Measurements from ENCODE around the gene APC2. TPM values are rescaled to one million over a fixed set of nuclear protein-coding genes. Genes with fewer than 3 reads are reported as not detected.
A peak's percentile ranks its signal among the peaks of the same experiment; 100 is the strongest.
"Not testable (repeated sequence)": the region's sequence is repeated elsewhere in the genome, so short reads cannot be mapped to it uniquely, and the experiment has no call there.

Gene APC2
- total RNA-seq, 4 donors from 2014 or later = under 0.01 TPM; not detected in 3

- peaks cover 0 to 58% (median 0%) of the 10 kb centered on the region in 4 donors for H3K27me3 ChIP-seq
- TF ChIP-seq POLR2A (IDR thresholded peaks at IDR 0.05) = no peak
- no peak overlapping the region for H3K27ac ChIP-seq
- H3K4me1 ChIP-seq = peaks cover 17 to 29% (median 22%) of the 10 kb centered on the region in 3 donors
- 59 to 62% methylated on average over 4 to 6 of the region's 8 CpGs for WGBS, 2 donors
- H3K9me3 ChIP-seq = no peaks in the 10 kb centered on the region
- intact Hi-C loops (cut with DNase I) = no loop called here
- H3K4me3 ChIP-seq = no peak overlapping the region
- H3K36me3 ChIP-seq = no peaks in the 10 kb centered on the region
- no peak for DNase-seq
Observed at GRCh38 chr19:1516395-1516753, 66.5 kb downstream of the APC2 start.

DNA sequence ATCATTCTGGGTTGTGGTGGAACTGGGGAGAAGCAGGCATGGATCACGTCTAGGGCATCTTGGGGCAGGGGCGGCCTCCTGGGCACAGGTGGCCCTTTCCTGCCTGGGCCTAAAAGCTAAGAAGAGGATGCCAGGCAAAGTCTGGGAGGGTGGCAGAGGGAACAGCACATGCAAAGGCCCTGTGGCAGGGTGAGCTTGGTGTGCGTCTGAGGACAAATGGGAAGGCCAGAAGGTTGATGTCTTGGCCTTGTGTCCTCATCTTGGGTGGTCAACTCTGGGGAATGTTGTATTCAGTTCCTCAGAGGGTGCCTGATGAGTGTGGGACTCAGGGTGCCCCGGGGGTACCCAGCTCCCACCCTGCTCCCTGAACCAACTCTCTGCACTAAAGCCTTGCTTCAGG lies 68.5 kb downstream of the APC2 start:
- Histone ChIP-seq H3K27me3 (peaks cover 0 to 58% (median 3%) of the 10 kb centered on the region in 4 donors), H3K27ac (no peak overlapping the region), H3K36me3 (no peaks in the 10 kb centered on the region), H3K4me1 (peaks cover 5 to 31% (median 6%) of the 10 kb centered on the region in 3 donors), H3K4me3 (no peak overlapping the region), H3K9me3 (no peaks in the 10 kb centered on the region)
- no peak for DNase-seq
- 100% methylated on average over 1 to 3 of the region's 4 CpGs for WGBS, 2 donors
- TF ChIP-seq POLR2A (IDR thresholded peaks at IDR 0.05) = no peak
- TF ChIP-seq, protein P1, sequence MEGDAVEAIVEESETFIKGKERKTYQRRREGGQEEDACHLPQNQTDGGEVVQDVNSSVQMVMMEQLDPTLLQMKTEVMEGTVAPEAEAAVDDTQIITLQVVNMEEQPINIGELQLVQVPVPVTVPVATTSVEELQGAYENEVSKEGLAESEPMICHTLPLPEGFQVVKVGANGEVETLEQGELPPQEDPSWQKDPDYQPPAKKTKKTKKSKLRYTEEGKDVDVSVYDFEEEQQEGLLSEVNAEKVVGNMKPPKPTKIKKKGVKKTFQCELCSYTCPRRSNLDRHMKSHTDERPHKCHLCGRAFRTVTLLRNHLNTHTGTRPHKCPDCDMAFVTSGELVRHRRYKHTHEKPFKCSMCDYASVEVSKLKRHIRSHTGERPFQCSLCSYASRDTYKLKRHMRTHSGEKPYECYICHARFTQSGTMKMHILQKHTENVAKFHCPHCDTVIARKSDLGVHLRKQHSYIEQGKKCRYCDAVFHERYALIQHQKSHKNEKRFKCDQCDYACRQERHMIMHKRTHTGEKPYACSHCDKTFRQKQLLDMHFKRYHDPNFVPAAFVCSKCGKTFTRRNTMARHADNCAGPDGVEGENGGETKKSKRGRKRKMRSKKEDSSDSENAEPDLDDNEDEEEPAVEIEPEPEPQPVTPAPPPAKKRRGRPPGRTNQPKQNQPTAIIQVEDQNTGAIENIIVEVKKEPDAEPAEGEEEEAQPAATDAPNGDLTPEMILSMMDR (IDR thresholded peaks at IDR 0.05) = no peak
- intact Hi-C loops (cut with DNase I) = no loop called here

GRCh38 chr19:1519802-1520201 lies 69.9 kb downstream of the APC2 start:
- H3K27ac ChIP-seq; DNase-seq; H3K9me3 ChIP-seq; H3K4me3 ChIP-seq; H3K36me3 ChIP-seq; intact Hi-C loops (cut with DNase I): not testable (repeated sequence)
- peaks cover 0 to 33% (median 10%) of the 10 kb centered on the region in 3 donors for H3K4me1 ChIP-seq
- H3K27me3 ChIP-seq = peaks cover 0 to 58% (median 6%) of the 10 kb centered on the region in 4 donors
- 73 to 83% methylated on average over 4 to 6 of the region's 8 CpGs for WGBS, 2 donors

GRCh38 chr19:1520203-1520780 lies 70.4 kb downstream of the APC2 start:
- WGBS, 2 donors = 51 to 88% methylated on average over 1 to 2 of the region's 17 CpGs
- DNase-seq = no peak
- TF ChIP-seq POLR2A (IDR thresholded peaks at IDR 0.05) = no peak
- TF ChIP-seq, protein P1 (IDR thresholded peaks at IDR 0.05) = no peak
- Histone ChIP-seq H3K27ac (no peak overlapping the region), H3K27me3 (peaks cover 0 to 58% (median 11%) of the 10 kb centered on the region in 4 donors), H3K9me3 (no peaks in the 10 kb centered on the region), H3K36me3 (no peaks in the 10 kb centered on the region), H3K4me1 (peaks cover 0 to 33% (median 10%) of the 10 kb centered on the region in 3 donors), H3K4me3 (no peak overlapping the region)
- intact Hi-C loops (cut with DNase I) = no loop called here

GRCh38 chr19:1521636-1522035 lies 71.7 kb downstream of the APC2 start:
- Histone ChIP-seq H3K27me3 (peaks cover 0 to 67% (median 12%) of the 10 kb centered on the region in 4 donors), H3K4me3 (no peak overlapping the region), H3K27ac (peak overlapping the region in 3 of 4 donors; percentile 38 to 62 (median 61)), H3K9me3 (no peaks in the 10 kb centered on the region), H3K4me1 (peaks cover 0 to 33% (median 10%) of the 10 kb centered on the region in 3 donors), H3K36me3 (no peaks in the 10 kb centered on the region)
- no CpG with 5 or more reads among the region's 14 CpGs for WGBS, 2 donors
- intact Hi-C loops (cut with DNase I) = no loop called here
- DNase-seq = no peak
- TF ChIP-seq POLR2A (IDR thresholded peaks at IDR 0.05) = no peak
- TF ChIP-seq, protein P1 (IDR thresholded peaks at IDR 0.05) = no peak

DNA sequence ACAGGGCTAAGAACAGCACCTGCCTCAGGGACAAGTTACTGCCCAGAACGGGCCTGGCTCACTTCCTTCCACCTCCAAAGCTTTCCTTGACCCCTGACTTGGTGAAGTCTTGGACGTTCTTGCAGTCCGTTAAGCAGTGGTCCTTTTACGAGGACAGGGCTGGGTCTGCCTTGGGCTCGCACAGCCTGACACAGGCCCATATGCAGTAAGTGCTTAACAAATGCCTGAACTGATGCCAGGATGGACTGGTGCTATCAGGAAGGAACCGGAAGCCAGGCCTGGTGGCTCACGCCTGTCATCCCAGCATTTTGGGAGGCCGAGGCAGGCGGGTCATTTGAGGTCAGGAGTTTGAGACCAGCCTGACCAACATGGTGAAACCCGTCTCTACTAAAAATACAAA lies 72.1 kb downstream of the APC2 start:
- WGBS, 2 donors = 57 to 84% methylated on average over 6 of the region's 10 CpGs
- peak overlapping the region in 2 of 4 donors; percentile 38 to 61 for H3K27ac ChIP-seq
- no peaks in the 10 kb centered on the region for H3K36me3 ChIP-seq
- peaks cover 0 to 71% (median 12%) of the 10 kb centered on the region in 4 donors for H3K27me3 ChIP-seq
- intact Hi-C loops (cut with DNase I) = no loop called here
- no peaks in the 10 kb centered on the region for H3K9me3 ChIP-seq
- no peak overlapping the region for H3K4me3 ChIP-seq
- TF ChIP-seq POLR2A (IDR thresholded peaks at IDR 0.05) = no peak
- TF ChIP-seq, protein P1 (IDR thresholded peaks at IDR 0.05) = no peak
- H3K4me1 ChIP-seq = peaks cover 0 to 33% (median 10%) of the 10 kb centered on the region in 3 donors
- no peak for DNase-seq
